ENCODE data around the gene ABCC11. TPM values are rescaled to one million over a fixed set of nuclear protein-coding genes. Genes with fewer than 3 reads are reported as not detected.
"Not testable (repeated sequence)": the region's sequence is repeated elsewhere in the genome, so short reads cannot be mapped to it uniquely, and the experiment has no call there.

Gene ABCC11
- total and polyA plus RNA-seq, 2 experiments from 2014 or later: 0.23 to 0.76 TPM

DNA sequence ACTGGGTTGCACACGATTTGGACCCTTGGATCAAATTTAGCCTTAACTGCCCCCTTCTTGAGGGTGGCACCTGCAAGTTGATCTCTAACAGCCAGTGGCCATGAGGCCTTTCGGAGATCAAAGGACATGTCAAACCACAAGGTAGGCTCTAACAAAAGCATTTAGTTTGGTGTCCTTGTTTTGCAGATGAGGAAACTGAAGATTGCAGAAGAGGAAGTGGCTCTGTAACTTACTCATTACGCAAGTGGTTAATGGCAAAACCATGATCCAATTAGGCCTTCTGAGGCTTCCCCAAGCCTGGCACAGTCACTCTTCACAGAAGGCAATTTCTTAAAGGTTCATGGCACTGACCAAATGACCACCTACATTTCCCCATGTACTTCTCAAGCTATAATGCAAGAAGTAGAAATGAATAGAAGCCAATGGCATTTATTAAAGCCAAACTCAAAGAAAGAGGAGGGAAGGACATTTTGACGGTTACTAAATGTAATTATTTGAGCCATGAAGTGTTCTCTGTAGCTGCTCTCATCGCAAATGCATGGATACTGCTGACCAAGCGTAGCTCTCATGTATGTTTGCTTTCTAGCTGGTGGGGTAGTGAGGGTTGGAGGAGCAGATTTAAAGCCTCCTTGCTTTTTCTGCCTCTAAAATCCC is 58.8 kb downstream of the ABCC11 start:
- H4K20me1 ChIP-seq (ENCODE audit: insufficient read depth): no peaks in the 10 kb centered on the region
- H3K4me1 ChIP-seq (ENCODE audit: insufficient read depth): no peaks in the 10 kb centered on the region
- no peak overlapping the region for H2AFZ ChIP-seq
- WGBS, 2 experiments (ENCODE audit: low coverage in 1 of 2, low lambda C conversion rate in 2 of 2, missing lambda C conversion rate in 2 of 2): 63 to 68% methylated on average over 6 of the region's 6 CpGs
- H3K9me3 ChIP-seq (ENCODE audit: low read depth): no peaks in the 10 kb centered on the region
- DNase-seq: no peak
- no peak overlapping the region for H3K4me2 ChIP-seq (ENCODE audit: unreplicated experiment)
- H3K79me2 ChIP-seq (ENCODE audit: insufficient read depth): no peaks in the 10 kb centered on the region
- no peaks in the 10 kb centered on the region for H3K9me2 ChIP-seq (ENCODE audit: insufficient read depth)
- no peak for TF ChIP-seq EZH2phosphoT487 (IDR thresholded peaks at IDR 0.05; ENCODE audit: insufficient read depth, low read depth)
- TF ChIP-seq EZH2 (IDR thresholded peaks at IDR 0.05; ENCODE audit: insufficient read depth, poor library complexity, severe bottlenecking): no peak
- H3K27ac ChIP-seq: no peak overlapping the region
- H3K9ac ChIP-seq: no peak overlapping the region
- in situ Hi-C loops (cut with MboI): no loop called here
- no peak overlapping the region for H3K4me3 ChIP-seq
- H3K36me3 ChIP-seq (ENCODE audit: low read depth): no peaks in the 10 kb centered on the region
- no peaks in the 10 kb centered on the region; the same call in 1 of the 2 replicates for H3K27me3 ChIP-seq (replicated peaks; ENCODE audit: insufficient read depth)
- no peaks in the 10 kb centered on the region for H3F3A ChIP-seq (ENCODE audit: insufficient read depth)

DNA sequence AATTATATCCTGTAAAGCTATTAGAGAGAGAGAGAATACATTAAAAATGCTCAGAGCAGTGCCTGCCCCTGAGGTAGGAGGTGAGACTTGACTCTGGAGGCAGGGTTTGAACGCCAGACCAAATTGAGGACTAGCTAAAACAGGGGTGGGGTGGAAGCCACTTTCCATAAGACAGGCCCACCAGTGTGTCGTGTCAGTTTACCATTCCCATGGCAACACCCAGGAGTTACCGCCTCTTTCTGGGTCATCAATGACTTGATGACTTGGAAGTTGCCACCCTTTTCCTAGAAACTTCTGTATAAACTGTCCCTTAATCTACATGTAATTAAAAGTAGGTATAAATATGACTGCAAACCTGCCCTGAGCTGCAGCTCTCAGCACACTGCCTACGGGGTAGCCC is 59.6 kb downstream of the ABCC11 start:
- 39 to 46% methylated on average over 4 of the region's 4 CpGs for WGBS, 2 experiments (ENCODE audit: low coverage in 1 of 2, low lambda C conversion rate in 2 of 2, missing lambda C conversion rate in 2 of 2)
- H3K9me3 ChIP-seq (ENCODE audit: low read depth): no peaks in the 10 kb centered on the region
- no peaks in the 10 kb centered on the region for H3K4me1 ChIP-seq (ENCODE audit: insufficient read depth)
- H3K9me2 ChIP-seq (ENCODE audit: insufficient read depth): no peaks in the 10 kb centered on the region
- no peaks in the 10 kb centered on the region for H4K20me1 ChIP-seq (ENCODE audit: insufficient read depth)
- in situ Hi-C loops (cut with MboI): no loop called here
- H3K36me3 ChIP-seq (ENCODE audit: low read depth): no peaks in the 10 kb centered on the region
- no peaks in the 10 kb centered on the region; the same call in 1 of the 2 replicates for H3K27me3 ChIP-seq (replicated peaks; ENCODE audit: insufficient read depth)
- H3K79me2 ChIP-seq (ENCODE audit: insufficient read depth): no peaks in the 10 kb centered on the region
- TF ChIP-seq EZH2phosphoT487 (IDR thresholded peaks at IDR 0.05; ENCODE audit: insufficient read depth, low read depth): no peak
- no peak for TF ChIP-seq EZH2 (IDR thresholded peaks at IDR 0.05; ENCODE audit: insufficient read depth, poor library complexity, severe bottlenecking)
- no peak for DNase-seq
- H2AFZ ChIP-seq: no peak overlapping the region
- H3K9ac ChIP-seq: no peak overlapping the region
- H3K27ac ChIP-seq: no peak overlapping the region
- no peaks in the 10 kb centered on the region for H3F3A ChIP-seq (ENCODE audit: insufficient read depth)
- no peak overlapping the region for H3K4me3 ChIP-seq
- no peak overlapping the region for H3K4me2 ChIP-seq (ENCODE audit: unreplicated experiment)

DNA sequence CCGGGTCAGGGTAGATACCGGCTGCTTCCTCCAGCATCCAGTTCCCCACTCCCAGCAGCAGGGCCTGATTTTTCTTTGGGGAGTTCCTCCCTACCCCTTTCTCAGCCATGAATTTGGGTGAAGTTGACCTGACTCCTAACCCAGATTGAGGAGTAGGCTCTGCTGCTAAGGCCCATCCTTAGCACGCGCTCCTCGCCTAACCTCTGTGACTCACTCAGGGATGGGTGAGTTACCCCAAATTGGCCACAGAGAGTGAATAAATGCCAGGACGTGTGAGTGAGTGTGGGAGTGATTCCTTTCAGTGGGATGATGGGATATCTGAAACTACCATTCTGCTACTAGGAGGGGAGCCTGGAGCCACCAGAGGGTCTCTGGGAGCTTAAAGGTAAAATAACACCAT is 62.7 kb downstream of the ABCC11 start:
- Histone ChIP-seq H3K9me3 (ENCODE audit: low read depth) (no peaks in the 10 kb centered on the region), H3K36me3 (ENCODE audit: low read depth) (no peaks in the 10 kb centered on the region), H3K27me3 (replicated peaks; ENCODE audit: insufficient read depth) (no peaks in the 10 kb centered on the region; the same call in 1 of the 2 replicates), H3F3A (ENCODE audit: insufficient read depth) (no peaks in the 10 kb centered on the region), H3K4me1 (ENCODE audit: insufficient read depth) (no peaks in the 10 kb centered on the region), H3K4me3 (no peak overlapping the region), H3K9me2 (ENCODE audit: insufficient read depth) (no peaks in the 10 kb centered on the region), H3K9ac (no peak overlapping the region), H4K20me1 (ENCODE audit: insufficient read depth) (no peaks in the 10 kb centered on the region), H3K79me2 (ENCODE audit: insufficient read depth) (no peaks in the 10 kb centered on the region), H2AFZ (no peak overlapping the region), H3K4me2 (ENCODE audit: unreplicated experiment) (no peak overlapping the region), H3K27ac (no peak overlapping the region)
- TF ChIP-seq EZH2 (IDR thresholded peaks at IDR 0.05; ENCODE audit: insufficient read depth, poor library complexity, severe bottlenecking) (no peak), EZH2phosphoT487 (IDR thresholded peaks at IDR 0.05; ENCODE audit: insufficient read depth, low read depth) (no peak)
- in situ Hi-C loops (cut with MboI): no loop called here
- DNase-seq: no peak
- 82% methylated on average over 6 of the region's 6 CpGs for WGBS, 2 experiments (ENCODE audit: low coverage in 1 of 2, low lambda C conversion rate in 2 of 2, missing lambda C conversion rate in 2 of 2)

DNA sequence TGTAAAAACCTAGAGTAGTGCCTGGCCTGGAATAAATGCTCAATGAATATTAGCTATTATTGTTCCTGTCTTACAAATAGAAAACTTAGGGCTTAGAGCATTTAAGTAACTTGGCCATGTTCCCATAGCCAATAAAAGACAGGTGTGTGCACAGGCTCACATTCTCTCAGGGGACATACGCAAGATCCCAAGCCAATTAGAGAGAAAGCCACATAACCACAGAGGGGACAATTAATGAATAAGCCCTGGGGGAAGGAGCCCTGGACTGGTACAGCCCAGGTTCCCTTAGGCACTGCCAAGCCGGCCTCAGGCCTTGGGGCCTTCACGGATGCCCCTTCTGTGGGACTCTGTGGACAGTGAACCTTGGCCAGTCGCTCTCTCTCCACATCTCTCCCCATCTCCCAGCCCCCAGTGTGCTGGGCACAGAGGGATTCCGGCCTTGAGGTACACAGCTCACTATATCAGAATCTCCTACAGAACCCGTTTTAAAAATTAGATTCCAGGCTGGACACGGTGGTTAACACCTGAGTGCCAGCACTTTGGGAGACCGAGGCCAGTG is 64.3 kb downstream of the ABCC11 start:
- in situ Hi-C loops (cut with MboI): no loop called here

DNA sequence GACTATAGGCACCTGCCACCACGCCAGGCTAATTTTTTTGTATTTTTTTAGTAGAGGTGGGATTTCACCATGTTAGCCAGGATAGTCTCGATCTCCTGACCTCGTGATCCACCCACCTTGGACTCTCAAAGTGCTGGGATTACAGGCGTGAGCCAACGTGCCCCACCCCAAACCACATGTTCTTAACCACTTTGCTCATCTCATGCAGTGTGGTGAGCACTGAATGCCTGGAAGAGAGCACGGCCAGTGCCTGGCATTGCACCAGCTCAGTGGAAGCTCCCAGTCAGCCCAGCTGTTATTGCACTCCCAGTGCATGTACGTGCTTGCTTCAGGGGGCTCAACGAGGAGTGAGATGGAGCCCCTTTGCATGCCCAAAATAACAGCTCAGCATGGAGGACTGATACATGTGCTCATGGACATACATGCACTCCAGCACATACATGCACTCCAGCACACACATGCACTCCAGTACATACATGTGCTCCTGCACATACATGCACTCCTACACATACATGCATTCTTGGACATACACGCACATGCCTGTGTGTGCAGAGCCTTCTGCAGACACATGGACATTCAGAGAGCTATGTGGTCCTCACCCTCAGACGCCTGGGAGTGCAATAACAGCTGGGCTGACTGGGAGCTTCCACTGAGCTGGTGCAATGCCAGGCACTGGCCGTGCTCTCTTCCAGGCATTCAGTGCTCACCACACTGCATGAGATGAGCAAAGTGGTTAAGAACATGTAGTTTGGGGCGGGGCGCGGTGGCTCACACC is 65.4 kb downstream of the ABCC11 start:
- WGBS, 2 experiments (ENCODE audit: low coverage in 1 of 2, low lambda C conversion rate in 2 of 2, missing lambda C conversion rate in 2 of 2): 40 to 44% methylated on average over 14 of the region's 14 CpGs
- H3F3A ChIP-seq (ENCODE audit: insufficient read depth); H3K79me2 ChIP-seq (ENCODE audit: insufficient read depth); H2AFZ ChIP-seq; H3K9me2 ChIP-seq (ENCODE audit: insufficient read depth); in situ Hi-C loops (cut with MboI); H3K4me2 ChIP-seq (ENCODE audit: unreplicated experiment); H3K9ac ChIP-seq; DNase-seq; H3K27ac ChIP-seq; H4K20me1 ChIP-seq (ENCODE audit: insufficient read depth); H3K9me3 ChIP-seq (ENCODE audit: low read depth); H3K4me1 ChIP-seq (ENCODE audit: insufficient read depth); H3K36me3 ChIP-seq (ENCODE audit: low read depth); H3K27me3 ChIP-seq (replicated peaks; ENCODE audit: insufficient read depth); H3K4me3 ChIP-seq: not testable (repeated sequence)

More for the DNA sequence above, 64.3 kb downstream of the ABCC11 start:
- H3F3A ChIP-seq (ENCODE audit: insufficient read depth): no peaks in the 10 kb centered on the region
- H3K4me1 ChIP-seq (ENCODE audit: insufficient read depth): no peaks in the 10 kb centered on the region
- 71 to 72% methylated on average over 8 of the region's 8 CpGs for WGBS, 2 experiments (ENCODE audit: low coverage in 1 of 2, low lambda C conversion rate in 2 of 2, missing lambda C conversion rate in 2 of 2)
- no peak overlapping the region for H2AFZ ChIP-seq
- H3K27me3 ChIP-seq (replicated peaks; ENCODE audit: insufficient read depth): no peaks in the 10 kb centered on the region; the same call in 1 of the 2 replicates
- no peak for DNase-seq
- no peak overlapping the region for H3K9ac ChIP-seq
- no peaks in the 10 kb centered on the region for H4K20me1 ChIP-seq (ENCODE audit: insufficient read depth)
- H3K9me2 ChIP-seq (ENCODE audit: insufficient read depth): no peaks in the 10 kb centered on the region
- H3K27ac ChIP-seq: no peak overlapping the region
- H3K79me2 ChIP-seq (ENCODE audit: insufficient read depth): no peaks in the 10 kb centered on the region
- no peak for TF ChIP-seq EZH2 (IDR thresholded peaks at IDR 0.05; ENCODE audit: insufficient read depth, poor library complexity, severe bottlenecking)
- TF ChIP-seq EZH2phosphoT487 (IDR thresholded peaks at IDR 0.05; ENCODE audit: insufficient read depth, low read depth): no peak
- no peaks in the 10 kb centered on the region for H3K9me3 ChIP-seq (ENCODE audit: low read depth)
- no peak overlapping the region for H3K4me3 ChIP-seq
- no peak overlapping the region for H3K4me2 ChIP-seq (ENCODE audit: unreplicated experiment)
- no peaks in the 10 kb centered on the region for H3K36me3 ChIP-seq (ENCODE audit: low read depth)
